AG08395 (cell line): ENCODE measurements around the gene KAT7.

Experiments used
- DNase-seq: peaks from one replicate; pipeline ENCODE4 v3.0.0; 2012; ENCODE audit warnings: mixed read lengths, low spot score

KAT7 gene

DNA sequence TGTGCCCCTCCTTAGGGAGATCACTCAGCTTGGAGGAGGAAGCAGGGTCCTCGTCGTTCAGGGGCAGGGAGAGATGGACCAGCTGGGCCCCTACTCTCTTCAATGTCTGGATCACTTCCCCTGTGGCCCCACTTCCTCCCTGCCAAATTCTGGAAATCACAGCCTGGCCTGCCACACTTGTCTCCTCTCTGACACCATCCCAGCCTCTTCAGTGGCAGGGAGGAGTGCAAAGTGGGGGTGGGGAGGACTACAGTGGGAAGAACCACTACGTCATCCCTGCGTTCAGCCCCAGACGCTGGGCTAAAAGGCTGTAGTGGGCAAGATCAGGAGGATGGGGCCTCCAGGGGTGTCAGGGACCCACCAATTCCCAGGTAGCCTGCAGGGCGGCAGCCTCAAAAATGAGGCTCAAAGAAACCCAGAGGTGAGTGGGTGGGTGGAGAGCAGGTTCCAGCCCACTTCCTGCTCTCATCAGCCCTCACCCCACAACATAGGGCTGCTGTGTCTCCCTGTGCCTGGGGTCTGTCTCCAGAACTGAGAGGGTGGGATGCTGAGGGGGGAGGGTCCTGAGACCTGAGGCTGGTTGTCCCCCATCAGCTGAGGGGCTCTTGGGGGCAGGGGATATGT, 84.4 kb downstream of the KAT7 start:
- no peak for DNase-seq

DNA sequence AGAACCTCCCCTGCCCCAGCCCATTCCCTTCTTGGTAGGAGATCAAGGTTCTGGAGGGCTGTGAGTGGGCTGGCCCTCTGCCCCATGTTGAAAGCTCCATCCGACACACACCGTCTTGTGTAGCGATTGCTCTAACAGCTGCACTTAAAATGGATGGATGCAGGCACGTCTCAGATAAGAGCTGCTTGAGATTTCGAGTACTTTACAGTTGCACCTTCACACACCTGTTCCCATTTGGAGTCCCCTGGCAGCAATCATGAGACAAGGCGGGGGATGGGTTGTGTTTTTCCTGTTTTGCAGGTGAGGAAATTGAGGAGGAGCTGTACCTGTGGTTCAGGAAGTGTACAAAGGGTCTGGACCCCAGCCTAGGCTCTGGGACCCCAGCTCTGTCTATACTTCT, 85.0 kb downstream of the KAT7 start:
- DNase-seq: no peak

DNA sequence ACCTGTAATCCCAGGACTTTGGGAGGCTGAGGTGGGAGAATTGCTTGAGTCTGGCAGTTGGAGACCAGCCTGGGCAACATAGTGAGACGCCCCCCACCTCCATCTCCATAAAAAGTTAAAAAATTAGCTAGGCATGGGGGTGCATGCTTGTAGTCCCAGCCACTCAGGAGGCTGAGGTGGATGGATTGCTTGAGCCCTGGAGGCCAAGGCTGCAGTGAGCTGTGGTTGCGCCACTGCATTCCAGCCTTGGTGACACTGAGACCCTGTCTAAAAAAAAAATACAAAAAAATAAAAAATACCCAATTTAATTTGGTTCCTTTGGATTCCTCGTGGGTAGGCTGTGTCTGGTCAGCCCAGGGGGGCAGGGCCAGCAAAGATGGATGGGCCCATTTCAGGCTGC, 85.4 kb downstream of the KAT7 start:
- DNase-seq: no peak

- no peak for DNase-seq
Measured at GRCh38 chr17:49874911-49875310, 86.4 kb downstream of the KAT7 start.

GRCh38 chr17:49875685-49876084, 87.2 kb downstream of the KAT7 start:
- DNase-seq: no peak

DNA sequence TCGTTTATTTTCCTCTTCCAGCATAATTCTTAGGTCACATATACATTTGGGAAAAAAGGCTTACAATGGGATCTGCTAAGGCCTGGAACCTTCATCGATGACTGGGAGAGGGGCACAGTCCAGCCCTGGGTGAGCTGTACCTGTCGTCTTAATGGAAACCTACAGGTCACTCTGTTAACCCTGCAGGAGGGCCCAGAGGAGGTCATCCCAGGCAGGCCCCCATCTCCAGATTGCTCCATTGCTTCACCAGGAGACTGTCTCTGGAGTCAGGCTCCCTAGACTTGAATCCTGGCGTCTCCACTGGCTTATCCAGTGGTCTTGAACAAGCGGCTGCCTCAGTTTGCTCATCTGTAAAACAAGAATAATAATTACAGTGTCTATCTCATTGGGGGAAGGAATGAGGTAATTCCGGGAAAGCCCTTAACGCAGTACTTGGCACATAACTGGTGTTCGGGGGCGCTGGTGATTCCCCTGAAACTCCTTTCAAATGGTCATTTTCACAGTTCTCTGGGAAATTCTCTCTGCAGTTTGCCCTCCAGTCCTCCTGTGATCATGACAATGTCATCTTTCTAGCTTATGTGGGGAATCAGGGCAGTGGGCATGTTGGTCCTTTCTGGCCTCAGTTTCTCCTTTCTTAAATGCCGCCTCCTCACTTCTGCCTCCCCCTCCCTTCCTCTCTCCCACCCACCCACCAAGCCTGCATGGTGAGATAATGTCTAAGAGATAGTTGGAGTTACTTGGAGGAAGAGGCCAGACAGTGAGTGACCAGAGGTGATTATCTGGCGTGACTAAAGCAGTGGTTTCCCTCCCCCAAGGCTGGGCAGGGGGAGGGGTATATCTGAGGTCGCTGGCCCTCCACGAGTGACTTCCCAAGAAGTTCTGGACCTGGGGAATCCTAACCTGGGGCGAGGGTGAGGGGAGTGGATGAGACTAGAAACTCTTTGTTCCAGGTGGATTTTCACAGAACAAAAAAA, 90.7 kb downstream of the KAT7 start:
- no peak for DNase-seq

- peak; percentile 92 for DNase-seq
Measured at GRCh38 chr17:49880291-49881053, 92.0 kb downstream of the KAT7 start.

DNA sequence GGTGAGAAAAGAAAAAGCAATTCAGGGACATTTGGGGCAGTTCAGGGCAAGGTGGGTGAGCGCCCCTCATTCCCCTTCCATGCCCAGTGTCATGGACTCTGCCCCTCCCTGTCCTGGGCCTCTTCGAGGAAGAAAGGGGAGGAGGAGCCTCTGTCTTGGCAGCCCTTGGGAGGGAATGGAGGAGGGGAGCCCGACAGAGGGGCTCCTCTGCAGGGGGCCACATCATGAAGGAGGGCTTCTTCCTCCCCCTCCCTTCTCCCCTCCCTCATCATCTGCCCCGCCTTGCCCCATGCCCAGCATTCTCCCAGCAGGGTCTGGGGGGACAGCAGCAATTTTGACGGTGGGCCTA, 92.5 kb downstream of the KAT7 start:
- DNase-seq: no peak

DNA sequence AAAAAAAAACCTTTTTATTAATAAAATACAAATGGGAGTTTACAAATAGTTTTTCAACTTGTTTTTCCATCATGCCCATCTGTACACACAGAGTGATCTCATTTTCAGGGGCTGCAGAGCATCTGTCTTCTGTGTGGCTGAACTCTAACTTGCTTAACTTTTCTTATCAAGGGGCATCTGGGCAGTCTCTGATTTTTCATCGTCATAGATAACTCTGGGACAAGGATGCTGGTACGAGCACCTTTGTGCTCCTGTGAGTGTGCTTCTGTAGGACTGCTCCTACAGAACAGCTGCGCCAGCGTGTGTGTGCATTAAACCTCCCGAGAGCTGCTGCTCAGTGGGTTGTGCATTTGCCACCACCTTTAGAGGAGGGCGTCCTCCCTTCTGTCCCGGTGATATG, 94.0 kb downstream of the KAT7 start:
- no peak for DNase-seq
